Peyer's patch (tissue), 4 donors: ENCODE results near the gene COL16A1.

Source experiments
- CTCF ChIP-seq, 6 experiments: fragments of 450-650 bp in 4 of 6; fragments of 200-600 bp in 2 of 6; sonication (generic) in 1 of 6; IDR thresholded peaks; one replicate each; pipeline ENCODE4 v1.5.1; 2017 to 2019; ENCODE audit warnings: antibody characterized with exemption in 6 of 6, mild to moderate bottlenecking in 3 of 6, moderate library complexity in 1 of 6
- POLR2A ChIP-seq, 2 donors: fragments of 450-650 bp; IDR thresholded peaks; one replicate each; pipeline ENCODE4 v1.5.1; 2017; ENCODE audit warnings: antibody characterized with exemption in 2 of 2, mild to moderate bottlenecking in 2 of 2, moderate library complexity in 2 of 2

GRCh38 chr1:31745096-31745945, 41.5 kb upstream of the COL16A1 start:
- TF ChIP-seq CTCF (IDR thresholded peaks at IDR 0.05) (peak in 5 of 6 experiments; percentile 39 to 80 (median 75)), POLR2A (IDR thresholded peaks at IDR 0.05) (peak in 1 of 2 donors; percentile 32)
